ENCODE data around the gene RAB17.
"Not testable (repeated sequence)": the region's sequence is repeated elsewhere in the genome, so short reads cannot be mapped to it uniquely, and the experiment has no call there.

Gene RAB17

DNA sequence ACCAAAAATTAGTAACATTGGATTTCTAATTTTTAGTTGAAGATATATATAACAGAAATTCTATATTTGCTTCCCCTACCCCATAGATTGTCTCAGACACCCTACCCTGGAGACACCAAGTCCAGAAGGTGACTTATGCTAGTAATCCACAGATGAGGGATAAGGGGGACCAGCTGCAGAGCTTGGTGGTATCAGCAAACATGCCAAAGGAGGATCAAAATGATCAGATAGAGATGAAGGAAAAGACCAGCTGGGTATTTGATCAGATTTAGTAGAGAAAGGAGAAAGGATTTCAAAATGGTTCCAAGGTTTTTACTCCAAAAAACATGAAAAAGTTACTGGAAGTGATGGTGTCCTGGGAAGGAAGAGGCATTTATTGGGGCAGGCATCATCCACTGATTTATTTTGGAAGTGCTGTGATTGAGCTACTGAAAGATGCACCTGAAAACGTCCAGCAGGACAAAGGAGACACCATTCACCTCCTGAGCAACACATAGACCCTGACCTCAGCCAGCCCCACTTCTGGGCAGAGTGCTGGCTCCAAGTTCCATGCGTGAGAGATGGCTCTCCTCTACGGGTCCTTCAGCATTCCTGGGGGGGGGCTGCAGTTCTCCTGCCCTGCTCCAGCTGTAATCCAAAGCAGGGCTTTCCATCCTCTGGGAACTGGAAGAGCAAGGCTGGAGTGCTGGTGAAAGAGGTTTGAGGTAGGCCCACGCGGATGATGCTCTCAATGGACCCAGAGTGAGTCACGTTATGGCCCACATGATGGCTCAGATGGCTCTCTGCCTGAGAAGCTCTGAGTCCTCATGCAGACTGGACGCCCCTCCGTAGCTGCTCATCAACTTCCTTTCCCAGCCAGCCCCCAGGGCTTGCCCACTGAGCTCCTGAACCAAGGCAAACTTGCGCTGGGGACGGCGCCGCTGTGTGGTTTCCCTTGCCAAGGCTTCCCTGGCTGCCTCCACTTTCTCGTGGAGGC, 33.2 kb upstream of the RAB17 start:
- Histone ChIP-seq H3K9me3 (ENCODE audit: control insufficient read depth, low read length) (no peaks in the 10 kb centered on the region), H3K36me3 (ENCODE audit: control insufficient read depth, insufficient read depth, low read length) (peaks cover under 1% of the 10 kb centered on the region), H3K4me1 (ENCODE audit: control insufficient read depth, insufficient read depth, low read length, poor library complexity, severe bottlenecking) (peaks cover 14% of the 10 kb centered on the region), H3K27ac (ENCODE audit: low read depth, low read length, severe bottlenecking) (no peak overlapping the region), H3K4me3 (ENCODE audit: extremely low read depth, insufficient read depth, low read length, poor library complexity, severe bottlenecking) (no peak overlapping the region)
- 90 to 91% methylated on average over 9 to 11 of the region's 13 CpGs for WGBS, 2 experiments (ENCODE audit: insufficient coverage in 2 of 2)

DNA sequence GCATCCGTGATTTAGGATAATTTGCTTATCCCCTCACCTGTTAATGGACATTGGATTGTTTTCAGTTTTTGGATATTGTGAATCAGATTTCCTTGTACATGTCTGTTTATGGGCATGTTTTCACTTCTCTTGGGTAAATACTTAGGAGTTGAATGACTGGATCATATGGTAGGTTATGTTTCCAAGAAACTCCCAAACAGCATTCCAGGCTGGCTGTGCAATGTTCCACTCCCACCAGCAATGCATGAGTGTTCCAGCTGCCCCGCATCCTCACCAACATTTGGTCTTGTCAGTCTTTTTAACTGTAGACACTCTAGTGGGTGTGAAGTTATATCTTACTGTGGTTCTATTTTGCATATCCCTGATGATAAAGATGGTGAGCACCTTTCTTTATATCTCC, 27.9 kb upstream of the RAB17 start:
- WGBS, 2 experiments (ENCODE audit: insufficient coverage in 2 of 2): no CpG with 5 or more reads among the region's 2 CpGs

GRCh38 chr2:237617587-237617982, 27.1 kb upstream of the RAB17 start:
- Histone ChIP-seq H3K4me1 (ENCODE audit: control insufficient read depth, insufficient read depth, low read length, poor library complexity, severe bottlenecking) (peaks cover 48% of the 10 kb centered on the region), H3K27ac (ENCODE audit: low read depth, low read length, severe bottlenecking) (no peak overlapping the region), H3K9me3 (ENCODE audit: control insufficient read depth, low read length) (no peaks in the 10 kb centered on the region), H3K4me3 (ENCODE audit: extremely low read depth, insufficient read depth, low read length, poor library complexity, severe bottlenecking) (no peak overlapping the region), H3K36me3 (ENCODE audit: control insufficient read depth, insufficient read depth, low read length) (no peaks in the 10 kb centered on the region)
- WGBS, 2 experiments (ENCODE audit: insufficient coverage in 2 of 2): 82 to 94% methylated on average over 2 to 3 of the region's 4 CpGs

More for the DNA sequence above, 27.9 kb upstream of the RAB17 start:
- Histone ChIP-seq H3K27ac (ENCODE audit: low read depth, low read length, severe bottlenecking) (no peak overlapping the region), H3K4me3 (ENCODE audit: extremely low read depth, insufficient read depth, low read length, poor library complexity, severe bottlenecking) (no peak overlapping the region), H3K9me3 (ENCODE audit: control insufficient read depth, low read length) (no peaks in the 10 kb centered on the region), H3K4me1 (ENCODE audit: control insufficient read depth, insufficient read depth, low read length, poor library complexity, severe bottlenecking) (peaks cover 44% of the 10 kb centered on the region), H3K36me3 (ENCODE audit: control insufficient read depth, insufficient read depth, low read length) (no peaks in the 10 kb centered on the region)

DNA sequence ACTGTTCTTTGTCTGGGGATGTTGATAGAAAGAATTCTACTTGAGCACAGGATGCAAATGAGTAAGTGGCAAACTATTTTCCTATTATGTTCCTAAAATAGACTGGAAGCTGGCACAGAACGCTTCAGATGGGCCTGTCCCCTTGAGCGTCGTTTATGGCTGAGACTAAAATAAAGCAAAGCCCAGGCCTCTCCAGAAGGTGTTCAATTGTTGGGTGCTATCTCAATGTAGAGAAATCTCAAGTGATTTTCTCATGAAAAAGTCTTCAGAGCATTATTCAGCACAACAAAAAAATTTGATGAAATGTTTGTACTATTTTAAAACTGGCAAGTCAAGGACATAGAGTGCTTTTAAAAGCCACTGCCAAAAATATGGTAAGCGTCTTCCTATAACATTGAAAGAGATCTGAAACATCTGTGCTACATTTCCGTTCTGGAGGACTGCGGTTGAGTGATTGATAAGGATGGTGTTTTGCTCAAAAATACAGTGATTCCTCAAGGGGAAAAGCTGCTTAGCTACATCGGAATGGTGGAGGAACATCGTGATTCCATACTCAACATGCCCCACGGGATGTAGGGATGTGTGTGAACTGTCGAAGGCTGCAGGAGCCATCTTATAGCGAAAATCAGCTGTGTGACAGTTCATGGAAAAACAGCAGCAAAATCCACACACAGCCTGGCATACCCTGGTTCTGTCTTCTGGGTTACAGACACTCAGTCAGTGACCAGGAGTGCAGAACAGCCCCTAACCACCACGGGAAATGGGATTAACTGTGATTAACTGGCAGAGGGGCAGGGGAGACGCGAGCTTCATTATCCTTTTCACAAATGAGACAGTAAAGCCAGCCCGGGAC, 26.4 kb upstream of the RAB17 start:
- Histone ChIP-seq H3K9me3 (ENCODE audit: control insufficient read depth, low read length) (no peaks in the 10 kb centered on the region), H3K27ac (ENCODE audit: low read depth, low read length, severe bottlenecking) (peak overlapping the region; percentile 75), H3K4me3 (ENCODE audit: extremely low read depth, insufficient read depth, low read length, poor library complexity, severe bottlenecking) (no peak overlapping the region), H3K4me1 (ENCODE audit: control insufficient read depth, insufficient read depth, low read length, poor library complexity, severe bottlenecking) (peaks cover 48% of the 10 kb centered on the region), H3K36me3 (ENCODE audit: control insufficient read depth, insufficient read depth, low read length) (no peaks in the 10 kb centered on the region)
- 83 to 97% methylated on average over 11 to 12 of the region's 15 CpGs for WGBS, 2 experiments (ENCODE audit: insufficient coverage in 2 of 2)

GRCh38 chr2:237616373-237616733, 25.8 kb upstream of the RAB17 start:
- H3K36me3 ChIP-seq (ENCODE audit: control insufficient read depth, insufficient read depth, low read length): no peaks in the 10 kb centered on the region
- no peak overlapping the region for H3K4me3 ChIP-seq (ENCODE audit: extremely low read depth, insufficient read depth, low read length, poor library complexity, severe bottlenecking)
- H3K27ac ChIP-seq (ENCODE audit: low read depth, low read length, severe bottlenecking): peak overlapping the region; percentile 75
- no peaks in the 10 kb centered on the region for H3K9me3 ChIP-seq (ENCODE audit: control insufficient read depth, low read length)
- 89 to 92% methylated on average over 2 of the region's 3 CpGs for WGBS, 2 experiments (ENCODE audit: insufficient coverage in 2 of 2)
- H3K4me1 ChIP-seq (ENCODE audit: control insufficient read depth, insufficient read depth, low read length, poor library complexity, severe bottlenecking): peaks cover 48% of the 10 kb centered on the region

GRCh38 chr2:237615631-237616249, 25.2 kb upstream of the RAB17 start:
- no peaks in the 10 kb centered on the region for H3K36me3 ChIP-seq (ENCODE audit: control insufficient read depth, insufficient read depth, low read length)
- 53 to 91% methylated on average over 1 to 3 of the region's 4 CpGs for WGBS, 2 experiments (ENCODE audit: insufficient coverage in 2 of 2)
- H3K9me3 ChIP-seq (ENCODE audit: control insufficient read depth, low read length): no peaks in the 10 kb centered on the region
- H3K4me3 ChIP-seq (ENCODE audit: extremely low read depth, insufficient read depth, low read length, poor library complexity, severe bottlenecking): no peak overlapping the region
- peak overlapping the region; percentile 75 for H3K27ac ChIP-seq (ENCODE audit: low read depth, low read length, severe bottlenecking)
- peaks cover 48% of the 10 kb centered on the region for H3K4me1 ChIP-seq (ENCODE audit: control insufficient read depth, insufficient read depth, low read length, poor library complexity, severe bottlenecking)

- Histone ChIP-seq H3K36me3 (ENCODE audit: control insufficient read depth, insufficient read depth, low read length) (no peaks in the 10 kb centered on the region), H3K4me3 (ENCODE audit: extremely low read depth, insufficient read depth, low read length, poor library complexity, severe bottlenecking) (no peak overlapping the region), H3K27ac (ENCODE audit: low read depth, low read length, severe bottlenecking) (peak overlapping the region; percentile 95), H3K4me1 (ENCODE audit: control insufficient read depth, insufficient read depth, low read length, poor library complexity, severe bottlenecking) (peaks cover 48% of the 10 kb centered on the region), H3K9me3 (ENCODE audit: control insufficient read depth, low read length) (no peaks in the 10 kb centered on the region)
- 34 to 40% methylated on average over 7 to 9 of the region's 9 CpGs for WGBS, 2 experiments (ENCODE audit: insufficient coverage in 2 of 2)
These were observed 23.7 kb upstream of the RAB17 start for GRCh38 chr2:237614151-237614720.

- H3K36me3 ChIP-seq (ENCODE audit: control insufficient read depth, insufficient read depth, low read length): no peaks in the 10 kb centered on the region
- no peaks in the 10 kb centered on the region for H3K9me3 ChIP-seq (ENCODE audit: control insufficient read depth, low read length)
- H3K4me1 ChIP-seq (ENCODE audit: control insufficient read depth, insufficient read depth, low read length, poor library complexity, severe bottlenecking): peaks cover 48% of the 10 kb centered on the region
- H3K27ac ChIP-seq (ENCODE audit: low read depth, low read length, severe bottlenecking): peak overlapping the region; percentile 95
- H3K4me3 ChIP-seq (ENCODE audit: extremely low read depth, insufficient read depth, low read length, poor library complexity, severe bottlenecking): no peak overlapping the region
These were observed 23.1 kb upstream of the RAB17 start for GRCh38 chr2:237613679-237614078.

GRCh38 chr2:237612527-237613357, 22.2 kb upstream of the RAB17 start:
- no peaks in the 10 kb centered on the region for H3K9me3 ChIP-seq (ENCODE audit: control insufficient read depth, low read length)

DNA sequence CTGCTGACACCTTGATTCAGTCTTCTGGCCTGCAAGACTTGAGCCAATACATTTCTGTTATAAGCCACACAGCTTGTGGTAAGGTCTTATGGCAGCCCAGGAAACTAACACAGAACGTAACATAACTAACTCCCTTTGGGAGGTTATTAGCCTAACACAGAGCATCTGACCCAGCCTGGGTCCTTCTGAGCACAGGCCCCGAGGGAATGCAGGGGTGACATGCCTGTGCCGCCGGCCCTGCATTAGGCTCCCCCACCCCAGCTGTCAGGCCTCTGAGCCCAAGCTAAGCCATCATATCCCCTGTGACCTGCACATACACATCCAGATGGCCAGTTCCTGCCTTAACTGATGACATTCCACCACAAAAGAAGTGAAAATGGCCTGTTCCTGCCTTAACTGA, 16.0 kb upstream of the RAB17 start:
- not testable (repeated sequence) for H3K36me3 ChIP-seq (ENCODE audit: control insufficient read depth, insufficient read depth, low read length); H3K27ac ChIP-seq (ENCODE audit: low read depth, low read length, severe bottlenecking); H3K9me3 ChIP-seq (ENCODE audit: control insufficient read depth, low read length); H3K4me3 ChIP-seq (ENCODE audit: extremely low read depth, insufficient read depth, low read length, poor library complexity, severe bottlenecking)
- H3K4me1 ChIP-seq (ENCODE audit: control insufficient read depth, insufficient read depth, low read length, poor library complexity, severe bottlenecking): peaks cover 25% of the 10 kb centered on the region
- 96 to 97% methylated on average over 3 of the region's 4 CpGs for WGBS, 2 experiments (ENCODE audit: insufficient coverage in 2 of 2)

More at GRCh38 chr2:237612527-237613357, 22.2 kb upstream of the RAB17 start:
- Histone ChIP-seq H3K27ac (ENCODE audit: low read depth, low read length, severe bottlenecking) (no peak overlapping the region), H3K4me1 (ENCODE audit: control insufficient read depth, insufficient read depth, low read length, poor library complexity, severe bottlenecking) (peaks cover 47% of the 10 kb centered on the region), H3K36me3 (ENCODE audit: control insufficient read depth, insufficient read depth, low read length) (no peaks in the 10 kb centered on the region), H3K4me3 (ENCODE audit: extremely low read depth, insufficient read depth, low read length, poor library complexity, severe bottlenecking) (no peak overlapping the region)
- WGBS, 2 experiments (ENCODE audit: insufficient coverage in 2 of 2): 89 to 93% methylated on average over 8 of the region's 10 CpGs
